Endothelial cell of umbilical vein (primary cell): ENCODE data around the gene TMIGD2. TPM values are rescaled to one million over a fixed set of nuclear protein-coding genes. Genes with fewer than 3 reads are reported as not detected.

ENCODE experiments used
- polyA plus RNA-seq, 4 experiments: library from polyadenylated mRNA; depleted of rRNA in 3 of 4; stranded (reverse) in 3 of 4; unstranded in 1 of 4; fragments of >200 nt; gene quantifications; 2 replicates each; pipeline versions ENCODE4 v1.2.1 to v1.2.3, GENCODE V29; 2011 to 2012; ENCODE audit warnings: missing spikeins in 1 of 4
- total RNA-seq: library from RNA; stranded (reverse); gene quantifications from 2 replicates; pipeline ENCODE4 v1.2.3, GENCODE V29; 2021

Gene TMIGD2
- total and polyA plus RNA-seq, 2 donors (not counting 3 experiments of a cell fraction or from before 2014, with no cell fraction given), result not detected

Other genes with a start within 250 kb of the TMIGD2 start
- 28.0 and 29.0 TPM in 2 replicates for gene ZBTB7A, start 235.5 kb downstream of the TMIGD2 start, total RNA-seq
- 8.2 and 10.8 TPM in 2 replicates for gene ZBTB7A, start 235.5 kb downstream of the TMIGD2 start, polyA plus RNA-seq
- gene MAP2K2, start 178.3 kb downstream of the TMIGD2 start, total RNA-seq, result 171 TPM in 2 replicates
- gene MAP2K2, start 178.3 kb downstream of the TMIGD2 start, polyA plus RNA-seq, result 126 and 161 TPM in 2 replicates
- gene CREB3L3, start 148.8 kb downstream of the TMIGD2 start, total RNA-seq, result not detected in 2 replicates
- gene CREB3L3, start 148.8 kb downstream of the TMIGD2 start, polyA plus RNA-seq, result not detected in 2 replicates
- gene SIRT6, start 119.8 kb downstream of the TMIGD2 start, total RNA-seq, result 26.9 and 28.1 TPM in 2 replicates
- 36.6 and 41.2 TPM in 2 replicates for gene SIRT6, start 119.8 kb downstream of the TMIGD2 start, polyA plus RNA-seq
- 0.18 and 0.27 TPM in 2 replicates for gene ANKRD24, start 119.7 kb downstream of the TMIGD2 start, total RNA-seq
- 0.07 and 0.08 TPM in 2 replicates for gene ANKRD24, start 119.7 kb downstream of the TMIGD2 start, polyA plus RNA-seq
- gene EBI3, start 72.9 kb downstream of the TMIGD2 start, total RNA-seq, result 0.29 and 0.46 TPM in 2 replicates
- gene EBI3, start 72.9 kb downstream of the TMIGD2 start, polyA plus RNA-seq, result 1.0 and 1.8 TPM in 2 replicates
- gene YJU2, start 55.3 kb downstream of the TMIGD2 start, total RNA-seq, result 21.5 and 23.0 TPM in 2 replicates
- 20.7 and 22.9 TPM in 2 replicates for gene YJU2, start 55.3 kb downstream of the TMIGD2 start, polyA plus RNA-seq
- gene SHD, start 23.1 kb downstream of the TMIGD2 start, total RNA-seq, result not detected in 2 replicates
- gene SHD, start 23.1 kb downstream of the TMIGD2 start, polyA plus RNA-seq, result not detected in 2 replicates
- 25.8 and 26.0 TPM in 2 replicates for gene FSD1, start 2.2 kb upstream of the TMIGD2 start, total RNA-seq
- gene FSD1, start 2.2 kb upstream of the TMIGD2 start, polyA plus RNA-seq, result 55.5 and 95.4 TPM in 2 replicates
- 11.8 and 12.2 TPM in 2 replicates for gene STAP2, start 36.4 kb upstream of the TMIGD2 start, total RNA-seq
- 21.7 and 21.8 TPM in 2 replicates for gene STAP2, start 36.4 kb upstream of the TMIGD2 start, polyA plus RNA-seq
- 21.1 and 22.1 TPM in 2 replicates for gene MPND, start 41.2 kb upstream of the TMIGD2 start, total RNA-seq
- 13.8 and 14.8 TPM in 2 replicates for gene MPND, start 41.2 kb upstream of the TMIGD2 start, polyA plus RNA-seq
- gene SH3GL1, start 98.2 kb upstream of the TMIGD2 start, total RNA-seq, result 143 and 153 TPM in 2 replicates
- gene SH3GL1, start 98.2 kb upstream of the TMIGD2 start, polyA plus RNA-seq, result 145 and 191 TPM in 2 replicates
- 44.5 and 47.8 TPM in 2 replicates for gene CHAF1A, start 100.3 kb upstream of the TMIGD2 start, total RNA-seq
- gene CHAF1A, start 100.3 kb upstream of the TMIGD2 start, polyA plus RNA-seq, result 19.5 and 32.1 TPM in 2 replicates
- gene UBXN6, start 155.4 kb upstream of the TMIGD2 start, total RNA-seq, result 78.5 and 84.5 TPM in 2 replicates
- 93.7 and 171 TPM in 2 replicates for gene UBXN6, start 155.4 kb upstream of the TMIGD2 start, polyA plus RNA-seq
- gene HDGFL2, start 169.9 kb upstream of the TMIGD2 start, total RNA-seq, result 79.6 and 89.9 TPM in 2 replicates
- 27.2 and 39.1 TPM in 2 replicates for gene HDGFL2, start 169.9 kb upstream of the TMIGD2 start, polyA plus RNA-seq
- gene PLIN4, start 216.1 kb upstream of the TMIGD2 start, total RNA-seq, result not detected in 2 replicates
- 0.01 TPM in 1 of 2 replicates, not detected in the other for gene PLIN4, start 216.1 kb upstream of the TMIGD2 start, polyA plus RNA-seq
- 0.24 TPM in 1 of 2 replicates, not detected in the other for gene PLIN5, start 232.8 kb upstream of the TMIGD2 start, total RNA-seq
- gene PLIN5, start 232.8 kb upstream of the TMIGD2 start, polyA plus RNA-seq, result 0.17 and 0.24 TPM in 2 replicates
- gene LRG1, start 237.6 kb upstream of the TMIGD2 start, total RNA-seq, result 0.31 and 0.42 TPM in 2 replicates
- 0.21 and 0.24 TPM in 2 replicates for gene LRG1, start 237.6 kb upstream of the TMIGD2 start, polyA plus RNA-seq